ENCODE measurements around the gene CHST12. TPM values are rescaled to one million over a fixed set of nuclear protein-coding genes. Genes with fewer than 3 reads are reported as not detected.
A peak's percentile ranks its signal among the peaks of the same experiment; 100 is the strongest.
"Not testable (repeated sequence)": the region's sequence is repeated elsewhere in the genome, so short reads cannot be mapped to it uniquely, and the experiment has no call there.

Gene CHST12
- total and polyA plus RNA-seq, 4 donors: 14.7 to 30.9 (median 16.8) TPM

DNA sequence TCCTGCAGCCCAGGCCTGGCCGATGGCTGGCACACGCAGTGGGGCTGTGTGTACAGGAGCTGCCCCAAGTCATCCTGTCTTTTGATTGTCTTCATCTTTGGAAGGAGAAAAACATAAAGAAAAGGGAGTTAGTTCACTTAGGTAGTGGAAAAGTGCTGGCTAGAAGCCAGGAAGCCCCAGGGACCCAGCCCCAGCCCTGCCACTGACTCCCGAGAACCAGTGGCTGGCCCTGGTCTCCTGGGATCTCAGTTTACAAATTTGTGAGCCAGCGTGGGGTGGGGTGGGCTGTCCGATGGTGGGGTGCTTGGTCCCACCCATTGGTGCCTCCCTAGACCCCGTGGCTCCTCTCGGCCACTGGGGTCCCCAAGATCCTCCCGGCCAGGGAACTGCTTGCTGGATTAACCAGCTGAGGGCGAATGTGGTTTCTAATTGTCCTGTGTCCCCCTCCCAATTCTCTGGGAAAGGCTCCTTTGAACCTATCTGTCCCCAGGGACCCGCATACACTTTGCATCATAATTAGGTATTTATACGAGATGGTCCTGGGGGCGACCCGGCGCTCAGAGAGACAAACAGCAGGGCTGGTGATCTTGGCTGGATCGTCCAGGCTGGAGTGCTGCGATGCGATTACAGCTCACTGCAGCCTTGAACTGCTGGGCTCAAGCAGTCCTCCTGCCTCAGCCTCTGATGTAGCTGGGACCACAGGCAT, 16.3 kb upstream of the CHST12 start:
- ATAC-seq (ENCODE audit: insufficient read depth, low FRiP score) (no peak), DNase-seq (no peak)
- Histone ChIP-seq H3K4me3 (no peak overlapping the region), H3K27me3 (ENCODE audit: control insufficient read depth in 3 of 3, insufficient read depth in 3 of 3, low read length in 2 of 3) (no peaks in the 10 kb centered on the region), H3K9ac (ENCODE audit: insufficient read depth in 1 of 2, low read length in 2 of 2) (no peak overlapping the region), H3K9me3 (ENCODE audit: control insufficient read depth in 4 of 4, insufficient read depth in 3 of 4, low read length in 3 of 4) (no peaks in the 10 kb centered on the region), H3K36me3 (ENCODE audit: control insufficient read depth in 4 of 4, insufficient read depth in 4 of 4, low read length in 4 of 4) (peaks cover 0 to 8% (median 0%) of the 10 kb centered on the region in 4 donors), H3K27ac (ENCODE audit: low read depth in 1 of 2, low read length in 1 of 2) (no peak overlapping the region), H3K4me1 (ENCODE audit: control insufficient read depth in 5 of 5, insufficient read depth in 5 of 5, low read length in 5 of 5) (peaks cover 0 to 6% (median 0%) of the 10 kb centered on the region in 5 donors)
- WGBS, 2 donors: 80 to 87% methylated on average over 17 of the region's 17 CpGs
- TF ChIP-seq, protein P1, sequence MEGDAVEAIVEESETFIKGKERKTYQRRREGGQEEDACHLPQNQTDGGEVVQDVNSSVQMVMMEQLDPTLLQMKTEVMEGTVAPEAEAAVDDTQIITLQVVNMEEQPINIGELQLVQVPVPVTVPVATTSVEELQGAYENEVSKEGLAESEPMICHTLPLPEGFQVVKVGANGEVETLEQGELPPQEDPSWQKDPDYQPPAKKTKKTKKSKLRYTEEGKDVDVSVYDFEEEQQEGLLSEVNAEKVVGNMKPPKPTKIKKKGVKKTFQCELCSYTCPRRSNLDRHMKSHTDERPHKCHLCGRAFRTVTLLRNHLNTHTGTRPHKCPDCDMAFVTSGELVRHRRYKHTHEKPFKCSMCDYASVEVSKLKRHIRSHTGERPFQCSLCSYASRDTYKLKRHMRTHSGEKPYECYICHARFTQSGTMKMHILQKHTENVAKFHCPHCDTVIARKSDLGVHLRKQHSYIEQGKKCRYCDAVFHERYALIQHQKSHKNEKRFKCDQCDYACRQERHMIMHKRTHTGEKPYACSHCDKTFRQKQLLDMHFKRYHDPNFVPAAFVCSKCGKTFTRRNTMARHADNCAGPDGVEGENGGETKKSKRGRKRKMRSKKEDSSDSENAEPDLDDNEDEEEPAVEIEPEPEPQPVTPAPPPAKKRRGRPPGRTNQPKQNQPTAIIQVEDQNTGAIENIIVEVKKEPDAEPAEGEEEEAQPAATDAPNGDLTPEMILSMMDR (IDR thresholded peaks at IDR 0.05; ENCODE audit: control extremely low read depth, extremely low read depth): no peak

DNA sequence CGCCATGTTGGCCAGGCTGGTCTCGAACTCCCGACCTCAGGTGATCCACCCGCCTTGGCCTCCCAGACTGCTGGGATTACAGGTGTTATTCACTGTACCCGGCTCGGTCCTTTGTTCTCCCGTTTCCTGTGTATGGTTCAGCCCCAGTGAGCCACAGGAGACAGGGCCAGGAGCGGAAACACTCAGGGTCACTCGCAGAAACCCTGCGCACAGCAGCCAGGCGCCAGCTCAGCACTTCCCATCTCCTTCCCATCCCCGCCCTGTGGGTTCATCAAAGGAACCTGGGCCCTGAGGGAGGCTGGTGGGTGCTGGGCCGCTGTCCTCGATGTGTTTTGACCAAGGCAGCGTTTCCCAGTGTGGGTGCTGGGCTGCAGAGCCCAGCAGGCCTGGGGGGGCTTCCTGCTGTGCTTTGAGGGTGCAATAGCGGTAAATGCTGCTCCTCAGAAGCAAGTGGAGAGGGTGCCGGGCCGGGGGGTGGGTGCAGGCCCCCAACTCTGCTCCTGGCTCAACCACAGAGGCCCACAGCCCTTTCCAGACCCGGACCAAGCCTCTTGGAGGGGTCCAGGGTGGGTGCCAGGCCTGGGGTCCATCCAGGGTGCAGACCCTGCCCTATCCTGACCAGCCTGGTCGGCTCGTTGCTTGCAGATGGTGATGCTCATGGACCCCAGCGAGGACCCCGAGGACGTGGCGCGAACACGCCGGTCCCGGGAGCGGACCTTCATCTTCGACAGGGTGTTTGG, 15.3 kb upstream of the CHST12 start:
- WGBS, 2 donors: 73 to 82% methylated on average over 31 of the region's 31 CpGs
- no peak for ATAC-seq (ENCODE audit: insufficient read depth, low FRiP score)
- peak in 1 of 3 donors; percentile 68 for DNase-seq
- peaks cover 0 to 5% (median 0%) of the 10 kb centered on the region in 4 donors for H3K36me3 ChIP-seq (ENCODE audit: control insufficient read depth in 4 of 4, insufficient read depth in 4 of 4, low read length in 4 of 4)
- H3K9me3 ChIP-seq (ENCODE audit: control insufficient read depth in 4 of 4, insufficient read depth in 3 of 4, low read length in 3 of 4): no peaks in the 10 kb centered on the region
- H3K27me3 ChIP-seq (ENCODE audit: control insufficient read depth in 3 of 3, insufficient read depth in 3 of 3, low read length in 2 of 3): no peaks in the 10 kb centered on the region
- TF ChIP-seq, protein P1 (IDR thresholded peaks at IDR 0.05; ENCODE audit: control extremely low read depth, extremely low read depth): no peak
- H3K9ac ChIP-seq (ENCODE audit: insufficient read depth in 1 of 2, low read length in 2 of 2): no peak overlapping the region
- no peak overlapping the region for H3K4me3 ChIP-seq
- peak overlapping the region in 1 of 2 donors; percentile 61 for H3K27ac ChIP-seq (ENCODE audit: low read depth in 1 of 2, low read length in 1 of 2)
- H3K4me1 ChIP-seq (ENCODE audit: control insufficient read depth in 5 of 5, insufficient read depth in 5 of 5, low read length in 5 of 5): peaks cover 0 to 6% (median 0%) of the 10 kb centered on the region in 5 donors

DNA sequence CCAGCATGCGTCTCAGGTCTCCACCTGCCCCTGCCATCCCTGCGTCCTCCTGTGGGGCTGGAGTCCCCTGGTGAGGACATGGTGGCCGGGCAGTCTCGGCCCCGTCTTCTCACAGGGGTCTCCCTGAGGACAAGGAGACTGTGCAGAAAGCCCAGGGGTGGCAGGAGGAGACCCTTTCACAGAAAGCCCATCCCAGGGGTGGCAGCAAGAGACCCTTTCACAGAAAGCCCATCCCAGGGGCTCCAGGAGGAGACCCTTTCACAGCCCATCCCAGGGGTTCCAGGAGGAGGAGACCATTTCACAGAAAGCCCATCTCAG, 14.8 kb upstream of the CHST12 start:
- H3K27me3 ChIP-seq (ENCODE audit: control insufficient read depth in 3 of 3, insufficient read depth in 3 of 3, low read length in 2 of 3): no peaks in the 10 kb centered on the region
- TF ChIP-seq, protein P1 (IDR thresholded peaks at IDR 0.05; ENCODE audit: control extremely low read depth, extremely low read depth): no peak
- ATAC-seq (ENCODE audit: insufficient read depth, low FRiP score) (no peak), DNase-seq (no peak)
- H3K4me3 ChIP-seq: no peak overlapping the region
- peaks cover 0 to 3% (median 0%) of the 10 kb centered on the region in 4 donors for H3K36me3 ChIP-seq (ENCODE audit: control insufficient read depth in 4 of 4, insufficient read depth in 4 of 4, low read length in 4 of 4)
- H3K27ac ChIP-seq (ENCODE audit: low read depth in 1 of 2, low read length in 1 of 2): peak overlapping the region in 1 of 2 donors; percentile 61
- H3K4me1 ChIP-seq (ENCODE audit: control insufficient read depth in 5 of 5, insufficient read depth in 5 of 5, low read length in 5 of 5): peaks cover 0 to 6% (median 0%) of the 10 kb centered on the region in 5 donors
- no peak overlapping the region for H3K9ac ChIP-seq (ENCODE audit: insufficient read depth in 1 of 2, low read length in 2 of 2)
- WGBS, 2 donors: 96 to 97% methylated on average over 5 of the region's 5 CpGs
- H3K9me3 ChIP-seq (ENCODE audit: control insufficient read depth in 4 of 4, insufficient read depth in 3 of 4, low read length in 3 of 4): no peaks in the 10 kb centered on the region

DNA sequence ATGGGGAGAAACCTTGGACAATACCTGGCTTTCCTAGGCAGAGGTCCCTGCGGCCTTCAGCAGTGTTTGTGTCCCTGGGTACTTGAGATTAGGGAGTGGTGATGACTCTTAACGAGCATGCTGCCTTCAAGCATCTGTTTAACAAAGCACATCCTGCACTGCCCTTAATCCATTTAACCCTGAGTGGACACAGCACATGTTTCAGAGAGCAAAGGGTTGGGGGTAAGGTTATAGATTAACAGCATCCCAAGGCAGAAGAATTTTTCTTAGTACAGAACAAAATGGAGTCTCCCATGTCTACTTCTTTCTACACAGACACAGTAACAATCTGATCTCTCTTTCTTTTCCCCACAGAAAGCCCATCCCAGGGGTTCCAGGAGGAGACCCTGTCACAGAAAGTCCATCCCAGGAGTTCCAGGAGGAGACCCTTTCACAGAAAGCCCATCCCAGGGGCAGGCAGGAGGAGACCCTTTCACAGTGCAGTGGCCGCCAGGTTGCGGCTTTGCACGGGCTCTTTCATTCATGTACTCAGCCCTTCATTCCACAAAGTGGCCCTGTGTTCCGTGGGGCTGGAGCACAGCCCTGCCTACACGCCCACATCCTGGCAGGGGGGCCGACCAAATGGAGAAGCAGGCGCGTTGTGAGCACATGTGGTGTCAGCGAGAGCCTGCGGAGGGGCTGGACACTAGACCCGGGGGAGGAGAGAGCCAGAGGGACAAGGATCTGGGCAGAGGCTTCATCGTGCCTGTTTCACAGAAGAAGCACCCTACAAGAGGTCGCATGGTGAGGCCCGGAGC, 13.2 kb upstream of the CHST12 start:
- 17 to 31% methylated on average over 14 to 16 of the region's 16 CpGs for WGBS, 2 donors
- H3K4me3 ChIP-seq; H3K27ac ChIP-seq (ENCODE audit: low read depth in 1 of 2, low read length in 1 of 2); H3K36me3 ChIP-seq (ENCODE audit: control insufficient read depth in 4 of 4, insufficient read depth in 4 of 4, low read length in 4 of 4); H3K27me3 ChIP-seq (ENCODE audit: control insufficient read depth in 3 of 3, insufficient read depth in 3 of 3, low read length in 2 of 3); H3K9me3 ChIP-seq (ENCODE audit: control insufficient read depth in 4 of 4, insufficient read depth in 3 of 4, low read length in 3 of 4); H3K9ac ChIP-seq (ENCODE audit: insufficient read depth in 1 of 2, low read length in 2 of 2); H3K4me1 ChIP-seq (ENCODE audit: control insufficient read depth in 5 of 5, insufficient read depth in 5 of 5, low read length in 5 of 5): not testable (repeated sequence)
- DNase-seq (peak in 2 of 3 donors; percentile 46 to 56), ATAC-seq (ENCODE audit: insufficient read depth, low FRiP score) (peak; percentile 35)
